Measurements from ENCODE around the gene CXCR6. TPM values are rescaled to one million over a fixed set of nuclear protein-coding genes. Genes with fewer than 3 reads are reported as not detected.

CXCR6 gene
- polyA plus RNA-seq, 1 of the 3 experiments (the other 2 are of a cell fraction), result not detected

DNA sequence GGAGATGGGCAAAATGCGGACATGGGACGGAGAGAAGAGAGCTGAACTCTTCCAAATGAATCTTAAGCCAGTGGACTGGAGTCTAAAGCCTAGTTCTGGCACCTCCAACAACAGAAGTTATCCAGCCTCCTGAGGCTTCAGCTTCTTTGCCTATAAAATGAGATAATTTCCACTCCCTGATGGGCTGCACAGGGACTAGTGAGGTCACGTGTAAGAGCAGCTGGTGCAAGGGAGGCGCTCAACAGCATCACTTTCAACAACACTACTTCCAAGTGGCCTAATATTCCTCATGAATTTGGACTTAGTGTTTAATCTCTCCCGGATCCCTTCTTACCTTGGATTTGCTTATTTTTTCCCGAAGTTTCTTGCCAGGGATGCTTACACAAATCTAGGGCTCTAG lies 8.7 kb downstream of the CXCR6 start (continued):
- TF ChIP-seq, protein P1, sequence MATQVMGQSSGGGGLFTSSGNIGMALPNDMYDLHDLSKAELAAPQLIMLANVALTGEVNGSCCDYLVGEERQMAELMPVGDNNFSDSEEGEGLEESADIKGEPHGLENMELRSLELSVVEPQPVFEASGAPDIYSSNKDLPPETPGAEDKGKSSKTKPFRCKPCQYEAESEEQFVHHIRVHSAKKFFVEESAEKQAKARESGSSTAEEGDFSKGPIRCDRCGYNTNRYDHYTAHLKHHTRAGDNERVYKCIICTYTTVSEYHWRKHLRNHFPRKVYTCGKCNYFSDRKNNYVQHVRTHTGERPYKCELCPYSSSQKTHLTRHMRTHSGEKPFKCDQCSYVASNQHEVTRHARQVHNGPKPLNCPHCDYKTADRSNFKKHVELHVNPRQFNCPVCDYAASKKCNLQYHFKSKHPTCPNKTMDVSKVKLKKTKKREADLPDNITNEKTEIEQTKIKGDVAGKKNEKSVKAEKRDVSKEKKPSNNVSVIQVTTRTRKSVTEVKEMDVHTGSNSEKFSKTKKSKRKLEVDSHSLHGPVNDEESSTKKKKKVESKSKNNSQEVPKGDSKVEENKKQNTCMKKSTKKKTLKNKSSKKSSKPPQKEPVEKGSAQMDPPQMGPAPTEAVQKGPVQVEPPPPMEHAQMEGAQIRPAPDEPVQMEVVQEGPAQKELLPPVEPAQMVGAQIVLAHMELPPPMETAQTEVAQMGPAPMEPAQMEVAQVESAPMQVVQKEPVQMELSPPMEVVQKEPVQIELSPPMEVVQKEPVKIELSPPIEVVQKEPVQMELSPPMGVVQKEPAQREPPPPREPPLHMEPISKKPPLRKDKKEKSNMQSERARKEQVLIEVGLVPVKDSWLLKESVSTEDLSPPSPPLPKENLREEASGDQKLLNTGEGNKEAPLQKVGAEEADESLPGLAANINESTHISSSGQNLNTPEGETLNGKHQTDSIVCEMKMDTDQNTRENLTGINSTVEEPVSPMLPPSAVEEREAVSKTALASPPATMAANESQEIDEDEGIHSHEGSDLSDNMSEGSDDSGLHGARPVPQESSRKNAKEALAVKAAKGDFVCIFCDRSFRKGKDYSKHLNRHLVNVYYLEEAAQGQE (IDR thresholded peaks at IDR 0.05; ENCODE audit: low read depth, low read length), result no peak
- TF ChIP-seq EP300 (IDR thresholded peaks at IDR 0.05; ENCODE audit: borderline replicate concordance in 1 of 2, low read depth in 1 of 2, low read length in 1 of 2) (no peak), RCOR1 (IDR thresholded peaks at IDR 0.05; ENCODE audit: low read length) (no peak), RFX5 (IDR thresholded peaks at IDR 0.05; ENCODE audit: low read length) (no peak)

DNA sequence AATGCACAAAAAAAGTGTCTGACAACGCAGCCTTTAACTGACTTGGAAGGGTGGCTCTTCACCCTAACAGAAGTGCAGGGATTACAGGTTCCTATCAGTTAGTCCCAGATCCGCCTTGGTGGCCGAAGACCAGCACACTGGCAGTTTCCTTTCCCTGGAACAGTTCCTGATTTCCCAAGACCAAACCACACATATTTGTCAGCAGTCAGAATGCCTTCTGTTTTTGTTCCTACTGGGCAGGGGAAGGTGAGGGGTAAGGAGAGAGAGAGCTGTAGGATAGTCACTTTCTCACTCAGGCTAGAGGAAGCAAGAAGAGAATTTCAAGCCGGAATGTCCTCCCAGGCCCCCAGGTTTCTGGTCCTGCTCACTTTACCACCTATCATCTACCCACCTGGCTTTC lies 9.2 kb downstream of the CXCR6 start:
- Histone ChIP-seq H3F3A (replicated peaks; ENCODE audit: insufficient read depth) (no peaks in the 10 kb centered on the region), H3K27me3 (ENCODE audit: insufficient read depth) (no peaks in the 10 kb centered on the region), H3K4me3 (ENCODE audit: low read depth in 2 of 2, low read length in 1 of 2) (no peak overlapping the region), H2AFZ (ENCODE audit: low read depth) (no peak overlapping the region), H3K4me1 (ENCODE audit: control insufficient read depth in 1 of 2, insufficient read depth in 2 of 2, low read depth in 1 of 2, low read length in 1 of 2) (no peaks in the 10 kb centered on the region), H3K36me3 (replicated peaks in 1 of 2; ENCODE audit: control insufficient read depth in 1 of 2, insufficient read depth in 2 of 2, low read length in 1 of 2) (peaks cover 17 to 83% of the 10 kb centered on the region in 2 experiments), H3K4me2 (no peak overlapping the region), H3K9me3 (no peaks in the 10 kb centered on the region), H3K79me2 (ENCODE audit: insufficient read depth) (no peaks in the 10 kb centered on the region), H3K27ac (ENCODE audit: low read depth in 2 of 2, low read length in 1 of 2) (no peak overlapping the region), H4K20me1 (ENCODE audit: insufficient read depth) (no peaks in the 10 kb centered on the region), H3K9ac (no peak overlapping the region), H3K9me2 (no peaks in the 10 kb centered on the region)
- ChIA-PET CTCF (interaction anchor here (0.9 to 3.6 kb wide), 3 partner anchors 12 to 126 kb away, joined by 5 to 27 read pairs (median 15); no protein-coding TSS in a partner anchor), POLR2A (no interaction called here)
- DNase-seq, result no peak
- WGBS (ENCODE audit: low lambda C conversion rate), result 83% methylated on average over 4 of the region's 4 CpGs
- TF ChIP-seq ELF1 (IDR thresholded peaks at IDR 0.05) (no peak), NFIC (IDR thresholded peaks at IDR 0.05; ENCODE audit: borderline replicate concordance) (no peak), TAF1 (IDR thresholded peaks at IDR 0.05; ENCODE audit: borderline replicate concordance, low read depth, low read length) (no peak), GABPA (IDR thresholded peaks at IDR 0.05; ENCODE audit: low read depth) (no peak), EP300 (IDR thresholded peaks at IDR 0.05; ENCODE audit: borderline replicate concordance in 1 of 2, low read depth in 1 of 2, low read length in 1 of 2) (no peak), JUND (IDR thresholded peaks at IDR 0.05) (no peak), GATA2 (CRISPR knock-in tag; IDR thresholded peaks at IDR 0.05) (no peak)
- TF ChIP-seq, protein P2, sequence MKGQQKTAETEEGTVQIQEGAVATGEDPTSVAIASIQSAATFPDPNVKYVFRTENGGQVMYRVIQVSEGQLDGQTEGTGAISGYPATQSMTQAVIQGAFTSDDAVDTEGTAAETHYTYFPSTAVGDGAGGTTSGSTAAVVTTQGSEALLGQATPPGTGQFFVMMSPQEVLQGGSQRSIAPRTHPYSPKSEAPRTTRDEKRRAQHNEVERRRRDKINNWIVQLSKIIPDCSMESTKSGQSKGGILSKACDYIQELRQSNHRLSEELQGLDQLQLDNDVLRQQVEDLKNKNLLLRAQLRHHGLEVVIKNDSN (IDR thresholded peaks at IDR 0.05; ENCODE audit: borderline replicate concordance, low read depth), result no peak
- TF ChIP-seq, protein P3, sequence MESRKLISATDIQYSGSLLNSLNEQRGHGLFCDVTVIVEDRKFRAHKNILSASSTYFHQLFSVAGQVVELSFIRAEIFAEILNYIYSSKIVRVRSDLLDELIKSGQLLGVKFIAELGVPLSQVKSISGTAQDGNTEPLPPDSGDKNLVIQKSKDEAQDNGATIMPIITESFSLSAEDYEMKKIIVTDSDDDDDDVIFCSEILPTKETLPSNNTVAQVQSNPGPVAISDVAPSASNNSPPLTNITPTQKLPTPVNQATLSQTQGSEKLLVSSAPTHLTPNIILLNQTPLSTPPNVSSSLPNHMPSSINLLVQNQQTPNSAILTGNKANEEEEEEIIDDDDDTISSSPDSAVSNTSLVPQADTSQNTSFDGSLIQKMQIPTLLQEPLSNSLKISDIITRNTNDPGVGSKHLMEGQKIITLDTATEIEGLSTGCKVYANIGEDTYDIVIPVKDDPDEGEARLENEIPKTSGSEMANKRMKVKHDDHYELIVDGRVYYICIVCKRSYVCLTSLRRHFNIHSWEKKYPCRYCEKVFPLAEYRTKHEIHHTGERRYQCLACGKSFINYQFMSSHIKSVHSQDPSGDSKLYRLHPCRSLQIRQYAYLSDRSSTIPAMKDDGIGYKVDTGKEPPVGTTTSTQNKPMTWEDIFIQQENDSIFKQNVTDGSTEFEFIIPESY (IDR thresholded peaks at IDR 0.05; ENCODE audit: borderline replicate concordance, low read depth), result no peak
- TF ChIP-seq, protein P4, sequence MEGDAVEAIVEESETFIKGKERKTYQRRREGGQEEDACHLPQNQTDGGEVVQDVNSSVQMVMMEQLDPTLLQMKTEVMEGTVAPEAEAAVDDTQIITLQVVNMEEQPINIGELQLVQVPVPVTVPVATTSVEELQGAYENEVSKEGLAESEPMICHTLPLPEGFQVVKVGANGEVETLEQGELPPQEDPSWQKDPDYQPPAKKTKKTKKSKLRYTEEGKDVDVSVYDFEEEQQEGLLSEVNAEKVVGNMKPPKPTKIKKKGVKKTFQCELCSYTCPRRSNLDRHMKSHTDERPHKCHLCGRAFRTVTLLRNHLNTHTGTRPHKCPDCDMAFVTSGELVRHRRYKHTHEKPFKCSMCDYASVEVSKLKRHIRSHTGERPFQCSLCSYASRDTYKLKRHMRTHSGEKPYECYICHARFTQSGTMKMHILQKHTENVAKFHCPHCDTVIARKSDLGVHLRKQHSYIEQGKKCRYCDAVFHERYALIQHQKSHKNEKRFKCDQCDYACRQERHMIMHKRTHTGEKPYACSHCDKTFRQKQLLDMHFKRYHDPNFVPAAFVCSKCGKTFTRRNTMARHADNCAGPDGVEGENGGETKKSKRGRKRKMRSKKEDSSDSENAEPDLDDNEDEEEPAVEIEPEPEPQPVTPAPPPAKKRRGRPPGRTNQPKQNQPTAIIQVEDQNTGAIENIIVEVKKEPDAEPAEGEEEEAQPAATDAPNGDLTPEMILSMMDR (IDR thresholded peaks at IDR 0.05), result no peak

Measured in SK-N-SH (cell line).